K562 (cell line): ENCODE data around the gene FBXW9. TPM values are rescaled to one million over a fixed set of nuclear protein-coding genes. Genes with fewer than 3 reads are reported as not detected.

Experiments used
- ARID4B ChIP-seq: sonication (generic); formaldehyde crosslinking; IDR thresholded peaks from 2 replicates; pipeline ENCODE4 v1.8.0; 2022; ENCODE audit warnings: mild to moderate bottlenecking, missing genetic modification reagents
- FIP1L1 ChIP-seq: fragments of 200-400 bp; formaldehyde crosslinking; IDR thresholded peaks from 2 replicates; pipeline ENCODE4 v1.6.1; 2018; ENCODE audit warnings: mild to moderate bottlenecking, low read depth, low read length; ENCODE audit not compliant: poor library complexity, severe bottlenecking
- KDM1A ChIP-seq, 2 experiments: fragments of 450-650 bp; IDR thresholded peaks; 2 replicates each; pipeline ENCODE4 v1.6.1; 2016; ENCODE audit warnings: mild to moderate bottlenecking in 2 of 2
- MIER1 ChIP-seq: fragments of 450-650 bp; IDR thresholded peaks from 2 replicates; pipeline ENCODE4 v1.6.1; 2016; ENCODE audit warnings: antibody characterized with exemption, mild to moderate bottlenecking, low read depth
- NCOA2 ChIP-seq, 2 experiments: fragments of 450-650 bp; IDR thresholded peaks; 2 replicates each; pipeline ENCODE4 v1.6.1; 2018; ENCODE audit warnings: mild to moderate bottlenecking in 2 of 2, moderate library complexity in 1 of 2; ENCODE audit not compliant: partially characterized antibody in 2 of 2
- NCOA4 ChIP-seq: fragments of 450-650 bp; IDR thresholded peaks from 2 replicates; pipeline ENCODE4 v1.6.1; 2018; ENCODE audit warnings: mild to moderate bottlenecking; ENCODE audit not compliant: partially characterized antibody
- POLR2A ChIP-seq: fragments of 450-650 bp; conservative IDR thresholded peaks from 2 replicates; pipeline ENCODE4 v1.6.1; 2016
- POU5F1 ChIP-seq: fragments of 150-350 bp; IDR thresholded peaks from 2 replicates; pipeline ENCODE4 v1.6.1; 2014; ENCODE audit warnings: borderline replicate concordance, low read length, low read depth, mild to moderate bottlenecking; ENCODE audit not compliant: partially characterized antibody
- RNF219 ChIP-seq: fragments of 250-450 bp; sonication (Bioruptor Pico); IDR thresholded peaks from 2 replicates; pipeline ENCODE4 v1.5.0; 2022; ENCODE audit warnings: mild to moderate bottlenecking
- TEAD1 ChIP-seq, 2 experiments: fragments of 450-650 bp in 1 of 2; sonication (generic) in 1 of 2; formaldehyde crosslinking; IDR thresholded peaks; 2 replicates each; pipeline versions ENCODE4 v1.4.0 to v1.8.0; 2020 to 2022; ENCODE audit warnings: mild to moderate bottlenecking in 2 of 2, missing genetic modification reagents in 1 of 2
- TEAD4 ChIP-seq, 2 experiments: sonication (generic) in 1 of 2; formaldehyde crosslinking in 1 of 2; IDR thresholded peaks; 2 replicates each; pipeline versions ENCODE4 v1.6.1 to v1.8.0; 2012 to 2022; ENCODE audit warnings: borderline replicate concordance in 1 of 2, inconsistent platforms in 1 of 2, low read length in 1 of 2, mild to moderate bottlenecking in 1 of 2, missing genetic modification reagents in 1 of 2
- TSHZ1 ChIP-seq: fragments of 250-450 bp; sonication (Bioruptor Pico); IDR thresholded peaks from 2 replicates; pipeline ENCODE4 v1.4.0; 2020; ENCODE audit warnings: mild to moderate bottlenecking, moderate library complexity
- VEZF1 ChIP-seq: fragments of 200-800 bp; sonication (Bioruptor generic); IDR thresholded peaks from 2 replicates; pipeline ENCODE4 v1.6.1; 2017; ENCODE audit warnings: missing genetic modification characterization, missing compliant biosample characterization
- ZNF551 ChIP-seq: fragments of 250-450 bp; sonication (Bioruptor Pico); IDR thresholded peaks from 2 replicates; pipeline ENCODE4 v1.5.0; 2021; ENCODE audit warnings: mild to moderate bottlenecking, moderate library complexity
- polyA plus RNA-seq, 8 experiments: library from polyadenylated mRNA; depleted of rRNA in 4 of 8; stranded (reverse) in 5 of 8; unstranded in 3 of 8; fragments of >200 nt; fragmentation: Nextera tagmentation in 2 of 8; fragmentation: Illumina TruSeq in 1 of 8; extraction: Ambion mirVana in 2 of 8; extraction: Trizol in 1 of 8; gene quantifications; 2 replicates each; pipeline versions ENCODE4 v1.2.1 to v1.2.3, GENCODE V29; 2011 to 2014; ENCODE audit warnings: inconsistent platforms in 1 of 8, missing spikeins in 1 of 8
- total RNA-seq, 7 experiments: library from RNA; depleted of rRNA in 6 of 7; stranded (reverse); fragments of >200 nt in 6 of 7; fragmentation: Illumina TruSeq in 2 of 7; extraction: Trizol in 2 of 7; gene quantifications; 2 replicates each; pipeline versions ENCODE4 v1.2.1 to v1.2.3, GENCODE V29; 2011 to 2021; ENCODE audit warnings: low replicate concordance in 1 of 7

The FBXW9 gene
- total and polyA plus RNA-seq, 9 of the 15 experiments (the other 6 are each of a cell fraction or from before 2014, with no cell fraction given) = 0.23 to 21.7 (median 6.2) TPM

- TF ChIP-seq ARID4B (CRISPR knock-in tag) (peak; percentile 93), VEZF1 (CRISPR knock-in tag) (peak; percentile 44), FIP1L1 (peak; percentile 93), TEAD4 (IDR thresholded peaks at IDR 0.05; ENCODE audit: low read length) (no peak), TEAD4 (CRISPR knock-in tag; IDR thresholded peaks at IDR 0.05; ENCODE audit: borderline replicate concordance) (0 out of 2 replicates have a peak, but pooled peaks have one; percentile 65), TSHZ1 (no peak), TEAD1 (CRISPR knock-in tag; IDR thresholded peaks at IDR 0.05) (peak in 1 of 2 experiments; percentile 93; a peak in 2 of 4 replicates), NCOA2 (IDR thresholded peaks at IDR 0.05; ENCODE audit: partially characterized antibody in 2 of 2) (no peak), ZNF551 (CRISPR knock-in tag) (no peak), POU5F1 (peak; percentile 88), MIER1 (no peak), KDM1A (IDR thresholded peaks at IDR 0.05) (no peak), POLR2A (peak; percentile 94), RNF219 (no peak), NCOA4 (no peak)
Observed at GRCh38 chr19:12681074-12681987, 15.1 kb downstream of the FBXW9 start, which contains the start of gene DHPS (continued).
